Measurements from ENCODE around the gene TMEM219.
"Not testable (repeated sequence)": the region's sequence is repeated elsewhere in the genome, so short reads cannot be mapped to it uniquely, and the experiment has no call there.

Gene TMEM219

DNA sequence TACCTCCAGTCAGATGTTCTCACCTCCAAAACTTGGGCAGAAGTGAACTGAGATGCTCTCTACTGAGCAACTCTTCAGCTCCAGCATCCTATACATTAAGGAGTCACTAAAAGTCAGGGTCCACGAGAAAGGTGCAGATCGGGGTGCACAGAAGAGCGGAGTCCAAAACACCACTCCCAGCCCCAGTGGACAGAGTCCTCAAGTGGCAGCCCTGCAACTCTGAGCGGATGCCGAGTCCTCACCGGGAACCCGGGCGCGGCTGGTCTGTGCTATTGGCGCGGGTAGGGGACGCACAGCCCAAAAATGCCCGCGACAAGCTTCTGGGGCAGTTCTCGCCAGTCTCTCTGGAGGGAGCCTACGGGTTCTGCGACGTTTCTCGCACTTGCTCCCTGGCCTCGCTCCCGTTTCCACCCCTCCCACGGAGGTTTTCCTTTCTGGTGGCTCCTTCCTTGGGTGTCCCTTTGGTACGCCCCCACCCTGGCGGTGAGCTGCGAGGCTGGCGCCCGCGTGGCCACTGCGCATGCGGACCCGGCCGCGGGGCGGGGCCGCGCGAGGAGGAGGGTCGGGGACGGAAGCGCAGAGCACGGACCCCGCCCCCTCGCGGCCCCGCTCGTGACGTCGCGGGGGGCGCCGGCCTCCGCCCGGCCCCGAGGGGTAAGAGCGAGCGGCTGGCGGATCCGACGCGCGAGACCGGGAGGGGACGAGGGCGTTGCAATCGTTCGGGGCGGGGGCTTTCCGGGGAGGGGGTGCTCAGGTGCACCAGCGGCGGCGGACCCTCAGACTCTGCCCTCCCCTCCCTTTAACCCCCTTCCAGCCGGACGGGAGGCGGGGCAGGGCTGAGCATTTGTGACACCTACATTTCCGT is at the start of gene TMEM219:
Gene TMEM219, plus strand, starts transcription at position 601 of the 865 bp plus-strand sequence. CDS start 1,065 bp downstream, outside the sequence.
- peak; percentile 89 for DNase-seq

GRCh38 chr16:29912087-29912486 is 49.8 kb upstream of the TMEM219 start:
- DNase-seq: no peak

GRCh38 chr16:29913514-29913913 is 48.4 kb upstream of the TMEM219 start:
- DNase-seq: no peak

DNA sequence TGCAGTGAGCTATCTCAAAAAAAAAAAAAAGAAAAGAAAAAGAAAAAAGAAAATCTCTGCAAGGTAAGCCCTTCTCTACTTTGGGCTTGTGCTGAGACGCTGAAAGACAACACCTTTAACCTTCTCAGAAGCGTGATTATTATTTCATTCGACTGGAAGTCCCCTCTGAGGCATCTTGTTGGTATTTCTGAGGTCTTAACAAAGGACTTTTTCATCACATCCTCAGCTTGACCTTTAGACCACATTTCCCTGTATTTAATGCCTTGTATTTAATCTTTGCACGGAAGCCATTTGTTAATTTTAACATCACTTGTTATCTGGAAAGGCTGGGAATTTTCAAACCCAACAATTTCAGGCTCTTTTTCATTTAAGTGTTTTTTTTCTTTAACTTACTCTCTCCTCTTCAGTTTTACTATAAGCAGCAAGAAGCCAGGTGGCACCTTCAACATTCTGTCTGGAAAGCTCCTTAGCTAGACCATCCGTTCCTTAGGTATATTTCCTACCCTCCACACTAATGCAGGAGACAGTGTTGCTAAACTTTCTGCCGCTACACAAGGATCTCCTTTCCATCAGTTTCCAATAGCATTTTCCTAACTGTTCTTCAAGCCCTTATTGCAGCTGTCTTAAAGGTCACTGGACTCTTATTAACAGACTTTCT is 46.2 kb upstream of the TMEM219 start:
- DNase-seq: no peak

DNA sequence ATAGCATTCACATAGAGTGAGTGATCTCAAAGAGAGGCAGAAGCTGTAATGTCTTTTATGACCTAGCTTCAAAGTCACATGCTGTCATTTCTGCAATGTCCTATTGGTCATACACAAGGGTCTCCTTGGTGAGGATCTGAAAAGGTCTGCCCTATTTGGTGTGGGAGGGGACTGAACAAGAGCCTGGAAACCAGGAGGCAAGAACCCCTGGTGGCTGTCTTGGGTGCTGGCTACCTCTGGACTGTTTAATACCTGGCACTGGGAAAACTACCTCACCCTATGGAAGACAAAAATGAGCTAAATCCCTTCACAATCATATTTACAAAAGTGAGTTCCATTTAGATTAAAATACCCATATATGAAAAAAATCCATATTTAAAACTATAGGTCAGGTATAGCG is 44.9 kb upstream of the TMEM219 start:
- peak; percentile 13 for DNase-seq

DNA sequence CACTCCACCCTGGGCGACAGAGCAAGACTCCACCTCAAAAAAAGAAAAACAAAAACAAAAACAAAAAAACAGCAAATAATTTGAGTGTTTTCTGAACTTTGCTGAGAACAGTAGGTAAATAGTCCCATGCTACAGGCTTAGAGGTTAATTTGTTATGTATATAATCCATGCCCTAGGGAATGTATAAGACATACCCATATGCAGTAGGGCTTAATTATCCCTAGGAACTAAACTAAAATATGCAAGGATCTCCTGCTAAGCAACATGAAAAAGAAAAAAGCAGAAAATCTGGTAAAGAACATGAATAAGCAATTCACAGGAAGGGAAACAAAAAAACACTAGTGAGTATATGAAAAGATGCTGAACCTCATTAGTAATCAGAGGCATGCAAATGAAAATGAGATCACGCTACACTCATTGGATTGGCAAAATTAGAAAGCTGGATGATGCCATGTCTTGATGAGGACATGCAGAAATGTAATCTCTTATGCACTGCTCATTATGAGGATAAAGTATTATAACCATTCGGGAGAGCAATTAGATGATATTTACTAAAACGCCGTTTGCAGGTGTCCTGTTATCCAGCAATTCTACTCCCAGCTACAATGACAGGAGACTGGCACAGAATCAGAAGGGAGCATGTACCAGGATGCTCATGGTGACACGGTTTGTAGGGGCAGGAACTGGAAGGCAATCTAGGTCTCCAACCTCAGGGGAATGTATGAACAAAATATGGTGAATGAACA is 41.4 kb upstream of the TMEM219 start:
- no peak for DNase-seq

DNA sequence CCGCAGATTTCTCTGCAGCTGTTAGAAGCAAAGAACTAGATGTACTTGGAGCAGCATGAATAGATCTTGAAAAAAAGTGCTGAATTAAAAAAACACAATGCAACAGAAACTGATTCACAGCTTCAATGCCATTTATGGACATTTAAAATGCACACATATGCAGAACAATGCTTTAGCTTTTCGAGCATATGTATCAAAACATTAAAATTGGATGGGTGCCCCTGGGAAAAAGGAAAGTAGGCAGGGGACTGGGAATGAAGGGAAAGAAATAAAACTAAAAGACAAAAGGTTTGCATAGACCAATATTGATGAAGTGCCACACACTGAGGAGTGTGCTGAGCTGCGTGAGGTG is 40.9 kb upstream of the TMEM219 start:
- no peak for DNase-seq

DNA sequence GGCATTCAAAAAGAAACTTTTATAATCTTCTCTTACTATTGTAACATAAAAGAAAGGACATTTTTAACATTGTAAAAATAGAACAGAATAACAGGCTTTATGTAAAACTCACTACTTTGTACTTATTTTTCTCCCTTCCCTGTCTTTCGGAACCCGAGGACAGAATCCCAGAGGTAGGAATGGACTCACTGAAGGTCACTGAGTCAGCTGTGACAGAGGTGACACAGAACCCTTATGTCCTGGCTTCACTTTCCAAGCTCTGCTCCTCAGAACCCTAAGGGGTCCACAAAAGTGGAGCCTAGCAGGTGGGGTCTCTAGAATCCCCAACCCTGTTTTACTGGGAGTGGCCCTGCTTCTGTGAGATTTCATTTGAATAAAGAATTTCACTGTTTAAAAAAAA is 39.6 kb upstream of the TMEM219 start:
- no peak for DNase-seq

DNA sequence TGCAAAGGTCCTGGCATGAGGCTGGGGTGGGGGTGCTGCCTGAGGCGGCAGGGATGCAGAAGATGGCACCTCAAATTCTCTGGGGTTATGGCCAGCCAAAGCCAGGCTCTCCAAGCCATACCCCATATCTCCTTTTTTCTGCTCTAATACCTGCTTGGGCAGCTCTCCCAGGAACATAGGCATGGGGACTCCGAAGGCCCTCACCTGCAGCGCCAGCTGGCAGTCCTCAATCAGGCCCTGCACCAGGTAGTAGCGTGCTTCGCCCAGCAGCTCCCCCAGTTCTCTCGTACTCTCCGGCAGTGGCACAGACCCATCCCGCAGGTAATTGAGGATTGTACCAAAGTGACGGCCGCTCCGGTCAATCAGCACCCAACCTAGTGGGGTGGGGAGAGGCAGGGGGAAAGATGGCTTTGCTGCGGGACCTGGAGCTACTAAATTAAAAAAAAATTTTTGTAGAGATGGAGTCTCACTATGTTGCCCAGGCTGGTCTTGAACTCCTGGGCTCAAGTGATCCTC is 38.8 kb upstream of the TMEM219 start:
- DNase-seq: no peak

- DNase-seq: peak; percentile 5
These were observed 36.6 kb upstream of the TMEM219 start for GRCh38 chr16:29925105-29925756.

- DNase-seq: peak; percentile 87
These were observed 35.8 kb upstream of the TMEM219 start, which contains the start of gene KCTD13 for GRCh38 chr16:29925781-29926710. TSS of gene KCTD13 (minus strand) at chr16:29926226. CDS start at chr16:29926033, 193 bp downstream.

- no peak for DNase-seq
These were observed 35.2 kb upstream of the TMEM219 start for GRCh38 chr16:29926711-29927052.

DNA sequence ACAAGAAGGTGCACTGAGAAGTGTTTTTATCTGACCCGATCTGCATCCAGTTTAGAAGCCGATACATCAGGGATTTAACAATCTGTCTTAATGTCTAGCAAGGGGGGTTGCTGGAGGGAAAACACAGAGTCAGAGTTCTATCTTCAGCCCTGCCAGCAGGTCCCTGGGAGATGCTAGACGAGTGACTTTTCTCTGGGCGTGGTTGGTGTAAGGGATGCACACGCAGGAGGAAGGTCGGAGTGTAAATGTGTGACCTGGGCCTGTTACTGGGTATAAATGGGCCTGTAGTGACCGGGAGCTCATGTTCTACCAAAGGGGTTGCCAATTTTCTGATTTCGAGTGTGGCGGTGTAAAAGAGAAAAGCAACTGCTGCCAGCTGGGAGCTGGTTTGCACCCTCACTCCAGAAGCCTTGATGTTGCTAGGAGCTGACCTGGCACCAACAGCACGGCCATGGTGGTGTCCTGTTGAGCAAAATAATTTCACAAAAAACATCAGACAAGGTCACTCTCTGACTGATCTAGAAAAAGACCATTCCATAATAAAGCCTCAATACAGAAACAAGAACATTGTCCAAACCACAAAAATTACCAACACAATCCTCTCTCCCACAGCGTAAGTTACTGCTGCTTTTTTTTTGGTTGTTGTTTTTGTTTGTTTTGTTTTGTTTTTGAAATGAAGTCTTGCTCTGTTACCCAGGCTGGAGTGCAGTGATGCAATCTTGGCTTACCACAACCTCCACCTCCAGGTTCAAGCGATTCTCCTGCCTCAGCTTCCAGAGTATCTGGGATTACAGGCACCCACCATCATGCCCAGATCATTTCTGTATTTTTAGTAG is 34.6 kb upstream of the TMEM219 start:
- no peak for DNase-seq

DNA sequence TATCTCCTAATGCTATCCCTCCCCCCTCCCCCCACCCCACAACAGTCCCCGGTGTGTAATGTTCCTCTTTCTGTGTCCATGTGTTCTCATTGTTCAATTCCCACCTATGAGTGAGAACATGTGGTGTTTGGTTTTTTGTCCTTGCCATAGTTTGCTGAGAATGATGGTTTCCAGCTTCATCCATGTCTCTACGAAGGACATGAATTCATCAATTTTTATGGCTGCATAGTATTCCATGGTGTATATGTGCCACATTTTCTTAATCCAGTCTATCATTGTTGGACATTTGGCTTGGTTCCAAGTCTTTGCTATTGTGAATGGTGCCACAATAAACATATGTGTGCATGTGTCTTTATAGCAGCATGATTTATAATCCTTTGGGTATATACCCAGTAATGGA is 30.1 kb upstream of the TMEM219 start:
- not testable (repeated sequence) for DNase-seq

GRCh38 chr16:29940656-29941055 is 21.2 kb upstream of the TMEM219 start:
- DNase-seq: no peak

DNA sequence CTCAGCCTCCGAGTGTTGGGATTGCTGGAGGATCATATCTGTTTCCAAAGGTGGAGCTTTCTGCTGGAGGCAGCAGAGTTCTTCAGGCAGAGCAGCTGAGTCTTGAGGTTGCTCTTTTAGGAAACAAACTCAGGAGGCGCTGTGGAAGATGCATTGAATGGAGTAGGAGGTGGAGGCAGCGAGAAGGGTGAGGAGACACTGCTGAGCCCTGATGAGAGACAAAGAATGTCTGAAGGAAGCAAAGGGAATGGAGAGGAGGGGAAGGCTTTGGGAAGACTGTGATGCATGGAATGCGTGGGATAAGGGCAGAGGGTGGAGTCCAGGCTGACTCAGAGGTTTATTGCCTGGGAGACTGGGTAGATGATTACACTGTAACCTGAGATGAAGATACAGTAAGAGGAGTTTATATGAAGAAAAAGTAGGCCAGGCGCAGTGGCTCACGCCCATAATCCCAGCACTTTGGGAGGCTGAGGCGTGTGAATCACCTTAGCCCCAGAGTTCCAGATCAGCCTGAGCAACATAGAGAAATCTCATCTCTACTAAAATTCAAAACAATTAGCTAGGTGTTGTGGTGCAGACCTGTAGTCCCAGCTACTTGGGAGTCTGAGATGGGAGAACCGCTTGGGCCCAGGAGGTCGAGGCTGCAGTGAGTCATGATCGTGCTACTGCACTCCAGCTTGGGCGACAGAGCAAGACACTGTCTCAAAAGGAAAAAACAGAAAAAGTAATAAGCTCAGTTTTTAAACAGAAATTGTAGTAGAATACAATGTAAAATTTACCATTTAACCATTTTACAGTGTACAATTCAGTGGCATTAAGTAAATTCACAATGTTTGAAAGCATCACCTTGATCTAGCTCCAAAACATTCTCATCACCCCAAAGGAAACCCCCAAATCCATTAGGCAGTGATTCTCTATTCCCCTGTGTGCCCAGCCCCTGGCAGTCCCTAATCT is 17.8 kb upstream of the TMEM219 start:
- DNase-seq: no peak

GRCh38 chr16:29947897-29948296 is 14.0 kb upstream of the TMEM219 start:
- DNase-seq: no peak

GRCh38 chr16:29950806-29951461 is 10.9 kb upstream of the TMEM219 start:
- no peak for DNase-seq

Measured in inflammatory macrophage treated with lipopolysaccharide for 4 hours (primary cell).